Left renal pelvis (tissue), 4 donors: Measurements from ENCODE around the gene LRRC8A. TPM values are rescaled to one million over a fixed set of nuclear protein-coding genes. Genes with fewer than 3 reads are reported as not detected.
"Not testable (repeated sequence)": the region's sequence is repeated elsewhere in the genome, so short reads cannot be mapped to it uniquely, and the experiment has no call there.

ENCODE experiments used
- DNase-seq, 4 donors: peaks; one replicate each; pipeline ENCODE4 v3.0.0-alpha.2; 2013; ENCODE audit warnings: low read depth in 4 of 4, low spot score in 3 of 4
- polyA plus RNA-seq, 4 donors: library from polyadenylated mRNA; unstranded; fragments of 120-200 nt; gene quantifications; one replicate each; pipeline ENCODE4 v1.2.1, GENCODE V29; 2013; ENCODE audit not compliant: insufficient read length in 4 of 4

The LRRC8A gene
- polyA plus RNA-seq, 4 donors = 24.1 to 30.7 (median 27.3) TPM

DNA sequence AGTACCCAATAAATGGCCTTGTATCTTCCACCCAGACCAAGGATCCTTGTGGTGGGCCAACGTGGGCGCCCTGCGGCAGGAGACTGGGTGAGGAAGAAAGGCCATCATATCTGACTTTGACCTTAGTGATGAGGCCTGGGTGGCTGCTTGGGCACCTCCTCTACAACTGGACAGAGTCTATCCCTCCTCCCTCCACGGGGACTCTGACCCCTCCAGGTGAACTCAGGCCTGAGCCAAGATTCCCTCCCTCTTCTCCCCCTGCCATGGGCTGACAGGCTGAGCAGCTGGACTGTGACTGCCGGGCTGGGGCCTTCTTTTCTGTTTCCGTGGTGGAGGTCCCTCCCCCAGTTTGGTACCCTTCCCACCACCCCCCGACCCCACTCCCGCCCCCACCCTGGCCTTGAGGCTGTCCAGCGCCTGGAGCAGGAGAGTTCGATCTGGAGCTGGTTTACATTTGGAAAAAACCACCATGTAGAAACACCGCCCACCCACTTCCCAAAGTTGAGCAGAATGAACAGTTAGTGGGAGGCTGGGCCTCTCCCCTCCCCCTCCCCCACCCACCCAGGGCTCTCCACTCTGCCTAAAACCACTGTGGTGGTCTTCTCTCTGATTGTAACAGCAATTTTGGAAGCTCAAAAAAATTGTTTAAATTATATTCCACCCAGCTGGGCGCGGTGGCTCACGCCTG lies 37.6 kb downstream of the LRRC8A start:
- no peak for DNase-seq

DNA sequence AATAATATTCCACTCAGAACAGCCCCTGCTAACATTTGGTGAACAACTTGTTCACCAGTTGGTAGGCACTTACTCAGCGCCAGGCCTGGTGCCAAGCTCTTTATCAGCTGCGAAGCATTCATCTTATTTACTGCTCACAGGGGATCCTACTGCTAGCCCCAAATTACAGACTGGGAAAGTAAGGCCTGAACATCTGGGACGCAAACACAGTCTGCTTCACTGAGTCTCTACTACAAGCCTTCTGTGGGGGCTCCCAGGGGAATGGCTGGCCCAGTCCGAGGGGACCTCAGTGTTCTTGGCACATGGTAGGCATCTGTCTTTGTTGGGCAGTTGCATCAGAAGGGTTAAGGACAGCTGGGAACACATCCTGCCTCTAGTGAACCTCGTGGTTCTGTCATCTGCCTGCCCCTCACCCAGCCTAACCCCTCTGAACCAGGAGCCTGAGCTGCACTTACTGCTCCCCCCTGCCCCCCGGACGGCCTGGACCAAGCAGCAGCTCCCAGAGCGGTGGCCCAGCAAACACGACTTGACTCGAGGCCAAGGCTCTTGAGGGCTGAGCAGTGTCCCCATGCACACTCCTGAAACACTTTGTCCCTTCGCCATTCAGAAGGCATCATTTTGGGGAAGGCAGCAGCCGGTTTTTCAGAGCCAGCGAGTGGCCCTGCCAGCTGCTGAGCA lies 38.6 kb downstream of the LRRC8A start, which contains the start of gene PHYHD1:
PHYHD1 (plus strand) TSS at position 602 of the 678 bp plus-strand sequence. CDS start 1,342 bp downstream, outside the sequence.
- no peak for DNase-seq

DNA sequence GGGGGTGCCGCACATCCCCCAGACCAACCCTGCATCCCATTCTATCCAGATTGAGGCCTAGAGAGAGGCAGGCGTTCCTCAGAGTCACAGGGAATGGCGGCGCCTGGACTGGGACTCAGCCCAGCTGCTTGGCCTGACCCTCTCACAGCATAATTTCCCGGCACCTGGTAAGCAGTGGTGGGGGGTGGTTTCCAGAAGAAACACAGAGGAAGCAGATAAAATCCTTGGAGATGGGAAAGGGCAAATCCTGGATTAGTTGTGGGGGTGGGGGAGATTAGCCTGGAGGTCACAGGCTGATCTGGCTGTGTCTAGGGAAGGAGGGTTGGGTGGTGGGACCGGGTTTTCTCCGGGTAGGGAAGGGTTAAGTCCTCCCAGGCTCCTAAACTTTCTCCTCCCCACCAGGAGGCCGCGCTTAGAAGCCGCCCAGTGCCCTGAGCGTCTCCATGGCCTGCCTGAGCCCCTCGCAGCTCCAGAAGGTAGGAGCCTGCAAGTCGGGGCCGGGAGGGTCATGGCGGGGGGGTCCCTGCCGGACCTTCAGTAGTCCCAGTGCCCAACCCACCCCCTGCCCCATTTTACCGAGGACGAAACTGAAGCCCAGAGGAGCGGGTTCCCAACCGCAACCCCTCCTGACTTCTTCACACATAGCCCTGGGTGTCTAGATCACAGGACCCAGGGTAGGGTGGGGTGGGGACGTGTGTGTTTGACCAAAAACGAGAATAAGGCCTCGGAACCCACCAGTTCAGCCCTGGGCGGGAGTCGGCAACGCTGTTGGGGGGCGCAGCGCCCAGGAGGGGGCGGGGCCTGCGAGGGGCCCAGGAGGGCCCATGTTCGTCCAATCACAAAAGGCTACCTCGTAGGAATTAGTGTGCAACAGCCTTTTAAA lies 40.2 kb downstream of the LRRC8A start:
- peak; percentile 52 to 75 (median 70) for DNase-seq

DNA sequence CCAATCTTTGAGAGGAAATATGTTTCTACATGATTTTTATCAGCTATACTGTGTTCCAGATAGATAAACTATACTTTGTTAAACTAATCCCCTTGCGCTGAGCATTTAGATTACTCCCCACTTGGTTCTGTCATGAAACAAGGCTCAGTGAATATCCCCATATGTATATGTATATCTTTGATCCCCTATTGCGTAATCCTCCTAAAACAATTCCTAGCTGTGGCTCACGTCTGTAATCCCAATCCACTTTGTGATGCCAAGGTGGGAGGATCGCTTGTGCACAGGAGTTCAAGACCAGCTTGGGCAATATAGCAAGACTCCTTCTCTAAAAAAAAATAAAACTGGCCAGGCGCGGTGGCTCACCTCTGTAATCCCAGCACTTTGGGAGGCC lies 41.6 kb downstream of the LRRC8A start:
- DNase-seq = no peak

DNA sequence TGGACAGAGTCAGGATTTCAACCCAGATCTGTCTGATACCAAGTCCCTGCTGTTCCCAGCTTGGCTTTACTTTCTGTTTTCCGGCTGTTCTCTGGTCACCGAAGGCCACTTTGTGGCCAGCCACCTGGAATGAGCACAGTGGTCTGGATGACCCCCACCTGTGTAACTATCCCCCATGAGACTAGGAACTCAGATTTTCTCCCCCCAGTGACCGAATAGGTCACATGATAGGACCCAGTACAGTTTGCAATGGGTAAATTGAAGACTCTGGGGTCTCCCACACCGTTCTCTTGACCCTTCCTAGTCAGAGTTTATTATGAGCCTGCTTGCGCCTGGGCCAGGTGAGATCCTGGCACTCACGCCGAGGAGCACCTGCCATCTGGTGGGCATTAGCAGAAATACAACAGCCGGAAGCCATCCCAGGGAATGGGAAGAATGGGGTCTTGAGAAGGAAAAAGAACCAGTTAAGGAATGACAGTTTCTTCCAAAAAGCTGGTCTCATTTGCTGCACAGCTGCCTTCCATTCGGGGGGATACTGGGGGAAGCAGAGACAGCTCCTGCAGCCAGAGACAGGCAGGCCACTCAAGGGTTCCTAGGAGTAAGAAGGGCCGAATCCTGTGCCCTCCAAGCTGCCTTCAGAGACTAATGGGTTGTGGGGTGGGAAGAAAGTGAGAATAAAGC lies 45.9 kb downstream of the LRRC8A start:
- DNase-seq = no peak

DNA sequence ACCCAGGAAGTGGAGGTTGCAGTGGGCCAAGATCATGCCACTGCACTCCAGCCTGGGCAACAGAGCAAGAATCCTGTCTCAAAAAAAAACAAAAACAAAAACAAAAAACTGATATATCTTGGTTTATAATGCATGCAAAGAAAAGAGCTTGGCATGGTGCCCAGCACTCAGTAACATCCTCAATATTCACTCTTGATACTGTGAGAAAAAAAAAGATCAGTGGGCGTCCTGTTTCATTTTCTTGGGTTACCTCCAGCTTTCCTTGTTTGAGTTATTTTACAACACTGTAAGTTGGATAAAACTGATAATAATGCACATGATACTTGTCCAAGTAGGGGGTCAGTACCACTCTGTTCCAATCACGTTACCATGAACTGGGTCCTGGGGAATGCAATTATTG lies 46.7 kb downstream of the LRRC8A start:
- no peak for DNase-seq

DNA sequence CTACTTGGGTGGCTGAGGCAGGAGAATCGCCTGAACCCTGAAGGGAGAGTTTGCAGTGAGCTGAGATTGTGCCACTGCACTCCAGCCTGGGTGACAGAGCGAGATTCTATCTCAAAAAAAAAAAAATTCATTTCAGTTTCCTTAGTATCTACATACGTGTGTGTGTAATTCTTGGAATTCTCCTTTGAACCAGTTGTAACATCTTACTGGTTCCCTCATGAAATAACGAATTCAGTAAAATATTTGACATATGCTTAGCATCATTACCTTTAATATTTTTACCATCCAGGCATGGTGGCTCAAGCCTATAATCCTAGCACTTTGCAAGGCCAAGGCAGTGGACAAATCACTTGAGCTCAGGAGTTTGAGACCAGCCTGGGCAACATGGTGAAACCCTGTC lies 47.6 kb downstream of the LRRC8A start:
- no peak for DNase-seq

DNA sequence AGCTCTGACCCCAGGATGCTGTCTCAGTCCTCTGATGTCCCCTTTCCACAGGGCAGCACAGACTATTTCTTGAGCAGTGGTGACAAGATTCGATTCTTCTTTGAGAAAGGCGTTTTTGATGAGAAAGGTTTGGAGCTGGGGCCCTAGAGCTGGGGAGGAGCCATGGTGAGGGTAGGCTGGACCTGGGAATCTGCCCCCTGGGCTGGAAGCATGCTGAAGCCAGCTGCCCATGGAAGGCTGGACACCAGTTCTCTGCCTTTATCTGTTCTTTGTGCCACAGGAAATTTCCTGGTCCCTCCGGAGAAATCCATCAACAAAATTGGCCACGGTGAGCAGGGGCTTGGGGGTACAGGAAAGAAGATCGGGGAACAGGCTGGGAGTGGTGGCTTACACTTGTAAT lies 51.8 kb downstream of the LRRC8A start:
- DNase-seq = no peak

DNA sequence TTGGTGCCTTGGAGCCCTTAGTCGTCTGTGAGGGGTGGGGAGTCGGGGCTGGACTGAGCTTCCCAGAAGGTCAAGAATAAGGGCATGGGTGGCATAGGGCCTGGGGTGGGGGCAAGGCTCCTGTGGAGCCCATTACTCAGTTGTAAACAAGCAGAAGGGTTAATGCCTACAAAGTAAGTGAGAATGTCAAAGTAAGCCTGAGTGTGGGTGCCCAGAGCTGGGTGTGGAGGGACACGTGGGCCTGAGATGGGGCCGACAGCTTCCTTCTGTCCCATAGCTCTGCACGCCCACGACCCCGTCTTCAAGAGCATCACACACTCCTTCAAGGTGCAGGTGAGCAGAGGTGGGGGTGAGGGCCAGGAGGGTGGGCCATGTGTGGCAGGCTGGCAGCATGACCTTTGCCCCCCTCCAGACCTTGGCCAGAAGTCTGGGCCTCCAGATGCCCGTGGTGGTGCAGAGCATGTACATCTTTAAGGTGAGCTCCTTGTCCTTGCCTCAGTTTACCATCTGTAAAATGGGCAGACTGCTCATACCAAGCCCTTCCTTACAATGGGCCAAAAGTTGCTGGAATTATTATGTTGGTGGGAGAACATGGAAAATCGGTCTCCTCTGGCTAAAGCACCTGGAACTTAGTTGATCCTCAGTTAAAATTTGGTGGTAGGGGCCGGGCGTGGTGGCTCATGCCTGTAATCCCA lies 54.4 kb downstream of the LRRC8A start:
- no peak for DNase-seq

DNA sequence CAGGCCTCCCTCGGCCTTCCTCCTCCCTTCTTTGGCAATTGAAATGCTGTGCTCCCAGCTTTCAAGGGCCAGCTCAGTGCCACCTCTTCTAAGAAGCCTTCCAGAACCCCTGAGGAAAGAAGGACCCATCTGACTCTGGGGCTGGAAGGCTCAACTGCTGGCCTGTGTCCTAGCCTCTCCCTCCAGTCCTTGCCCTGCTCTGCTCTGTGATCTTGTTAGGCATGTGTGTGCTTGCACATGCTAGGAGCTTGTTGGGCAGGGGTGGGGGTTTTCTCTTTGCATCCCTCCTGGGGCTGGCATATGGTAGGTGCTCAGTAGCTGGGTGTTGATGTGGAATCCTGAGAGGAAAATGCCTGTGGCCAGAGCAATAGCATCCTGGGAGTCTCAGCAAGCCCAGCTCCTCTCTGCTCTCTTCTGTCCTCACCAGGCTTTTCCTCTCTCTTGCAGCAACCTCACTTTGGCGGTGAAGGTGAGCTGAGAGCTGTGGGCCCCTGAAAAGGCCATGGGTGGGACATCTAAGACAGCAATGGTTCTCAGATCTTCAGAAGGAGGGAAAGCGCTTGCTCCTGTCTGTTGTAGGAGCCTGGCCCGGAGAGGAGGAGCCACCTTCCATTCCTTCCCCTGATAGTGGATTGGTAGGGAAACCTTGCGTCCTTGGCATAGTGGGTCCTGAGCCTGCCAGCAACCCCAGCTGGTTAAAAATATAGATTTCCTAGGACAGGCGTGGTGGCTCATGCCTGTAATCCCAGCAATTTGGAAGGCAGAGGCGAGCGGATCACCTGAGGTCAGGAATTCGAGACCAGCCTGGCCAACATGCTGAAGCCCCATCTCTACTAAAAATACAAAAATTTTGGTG lies 55.6 kb downstream of the LRRC8A start:
- no peak for DNase-seq

DNA sequence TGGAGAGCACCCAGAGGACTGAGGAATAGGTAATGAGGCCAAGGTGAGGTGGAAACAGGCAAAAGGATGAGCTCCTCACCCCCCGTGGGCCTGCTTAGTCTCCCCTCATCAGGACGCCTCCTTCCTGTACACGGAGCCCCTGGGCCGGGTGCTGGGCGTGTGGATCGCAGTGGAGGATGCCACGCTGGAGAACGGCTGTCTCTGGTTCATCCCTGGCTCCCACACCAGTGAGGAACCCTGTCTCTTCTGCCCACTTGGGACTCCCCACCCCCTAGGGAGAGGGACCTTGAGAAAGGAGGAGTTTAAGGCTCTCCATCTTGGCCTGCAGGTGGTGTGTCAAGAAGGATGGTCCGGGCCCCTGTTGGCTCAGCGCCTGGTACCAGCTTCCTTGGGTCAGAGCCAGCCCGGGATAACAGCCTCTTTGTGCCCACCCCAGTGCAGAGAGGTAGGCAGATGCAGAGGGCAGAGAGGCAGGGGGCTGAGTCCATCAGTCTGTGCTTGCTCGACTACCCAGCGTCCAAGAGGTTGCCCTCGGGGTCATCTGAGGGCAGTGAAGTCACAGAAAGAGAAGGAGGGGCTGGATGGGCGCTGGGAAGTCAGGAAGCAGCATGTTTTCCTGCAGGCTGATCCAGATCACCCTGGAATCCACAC lies 58.5 kb downstream of the LRRC8A start:
- DNase-seq = no peak

DNA sequence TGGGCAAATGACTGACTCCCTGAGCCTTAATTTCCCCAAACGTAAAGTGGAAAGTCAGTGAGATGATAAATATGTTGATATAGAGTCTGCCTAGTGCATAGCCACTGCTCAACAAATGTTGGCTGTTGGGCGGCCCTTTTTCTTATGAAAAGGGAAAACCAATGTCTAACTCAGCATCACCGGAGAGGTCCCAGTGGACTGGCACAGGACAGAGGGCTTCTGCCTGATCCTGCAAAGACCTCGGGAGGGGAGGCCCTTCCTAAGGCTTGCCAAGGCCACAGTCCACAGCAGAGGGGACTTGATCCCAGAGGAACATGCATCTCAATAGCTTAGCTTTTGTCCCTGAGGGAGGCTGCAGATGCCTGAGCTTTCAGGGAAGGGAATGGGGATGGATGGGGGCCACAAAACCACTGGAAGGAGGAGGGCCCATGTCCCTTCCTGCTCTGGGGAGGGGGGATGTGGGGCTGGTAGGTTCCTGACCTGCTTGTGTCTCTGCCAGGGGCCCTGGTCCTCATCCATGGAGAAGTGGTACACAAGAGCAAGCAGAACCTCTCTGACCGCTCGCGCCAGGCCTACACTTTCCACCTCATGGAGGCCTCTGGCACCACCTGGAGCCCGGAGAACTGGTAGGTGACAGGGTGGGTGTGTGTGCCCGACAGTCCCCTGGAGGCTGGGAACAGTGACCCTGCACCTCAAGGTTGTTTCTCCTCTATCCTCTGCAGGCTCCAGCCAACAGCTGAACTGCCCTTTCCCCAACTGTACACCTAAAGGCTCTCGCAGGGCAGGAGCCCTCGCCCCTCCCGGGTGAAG lies 59.2 kb downstream of the LRRC8A start:
- DNase-seq = no peak

DNA sequence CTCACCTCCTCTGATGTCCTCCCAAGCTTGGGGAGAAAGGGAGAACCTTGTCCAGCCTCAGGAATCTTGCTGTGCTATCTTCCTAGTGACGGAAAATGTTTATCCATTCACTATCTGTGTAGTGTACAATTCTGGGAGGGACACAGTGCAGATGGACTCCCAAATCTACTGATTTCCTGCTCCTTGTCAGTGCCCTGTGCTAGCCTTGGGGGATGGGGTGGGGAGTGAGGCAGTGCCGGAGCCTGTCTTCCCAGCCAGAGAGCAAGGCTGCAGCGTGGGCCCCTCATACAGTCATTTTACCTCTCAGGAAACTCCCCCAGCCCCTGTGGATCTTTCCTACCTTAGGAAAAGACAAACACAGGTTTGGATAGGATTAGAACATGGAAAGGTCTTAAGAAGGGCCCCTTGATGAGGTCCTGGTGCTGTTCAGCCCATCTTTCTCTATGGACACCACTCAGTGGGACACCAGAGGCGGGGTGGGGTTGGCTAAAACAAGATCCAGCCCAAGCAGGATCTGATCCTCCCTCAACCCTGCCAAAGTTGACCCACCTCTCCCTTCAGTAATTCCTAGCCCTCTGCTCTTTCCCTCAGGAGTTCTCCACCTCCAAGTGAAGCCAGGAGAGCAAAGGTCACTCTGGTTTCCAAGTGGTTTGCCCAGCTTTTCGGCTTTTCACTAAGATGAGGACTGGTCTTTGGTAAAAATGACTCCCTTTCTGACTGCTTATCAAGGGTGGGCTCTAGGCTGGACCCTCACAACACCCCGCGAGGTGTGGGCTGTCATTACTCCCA lies 62.1 kb downstream of the LRRC8A start:
- no peak for DNase-seq

DNA sequence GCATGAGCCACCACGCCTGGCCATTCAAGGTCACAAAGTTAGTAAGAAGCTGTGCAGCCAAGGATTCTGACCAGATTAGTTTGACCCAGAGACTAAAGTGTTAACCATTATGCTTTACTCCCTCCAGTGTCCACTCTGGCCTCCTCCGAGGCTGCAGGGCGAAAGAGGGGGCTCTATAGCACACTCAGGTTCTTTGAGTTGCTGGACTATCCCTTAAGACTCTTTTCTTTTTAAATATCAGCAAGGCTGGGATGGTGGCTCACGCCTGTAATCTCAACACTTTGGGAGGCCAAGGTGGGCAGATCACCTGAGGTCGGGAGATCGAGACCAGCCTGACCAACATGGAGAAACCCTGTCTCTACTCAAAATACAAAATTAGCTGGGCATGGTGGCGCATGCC lies 63.0 kb downstream of the LRRC8A start:
- not testable (repeated sequence) for DNase-seq

DNA sequence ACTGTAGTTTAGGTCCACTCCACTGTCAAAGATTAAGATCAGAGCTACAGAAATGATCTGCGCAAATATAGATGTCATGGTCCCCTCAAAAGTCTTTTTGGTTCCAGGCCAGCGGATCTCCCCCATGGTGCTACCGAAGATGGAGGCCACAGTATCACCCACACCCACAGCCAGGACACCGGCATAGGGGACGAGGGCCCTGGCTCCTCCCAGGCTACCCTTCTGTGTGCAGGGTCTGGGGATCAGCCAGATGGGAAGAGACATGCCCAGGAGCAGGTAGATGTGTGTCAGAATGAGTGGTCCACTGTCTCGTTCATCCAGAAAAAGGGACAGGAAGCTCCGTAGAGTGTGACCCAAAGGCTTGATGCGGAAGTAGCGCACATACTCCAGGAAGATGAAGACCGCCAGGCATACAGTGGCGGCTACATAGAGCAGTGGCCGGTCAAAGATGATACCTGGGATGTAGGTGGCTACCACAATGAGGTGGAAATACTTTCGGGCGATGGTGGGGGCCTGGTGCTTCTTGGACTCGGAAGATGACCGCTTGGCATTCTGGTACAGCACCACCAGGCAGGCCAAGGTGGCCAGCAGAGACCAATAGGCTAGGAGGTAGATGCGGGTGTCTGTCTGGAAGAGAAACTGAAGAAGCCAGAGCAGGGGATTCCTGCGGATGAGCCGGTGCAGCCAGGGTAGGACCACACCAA lies 64.0 kb downstream of the LRRC8A start:
- no peak for DNase-seq

DNA sequence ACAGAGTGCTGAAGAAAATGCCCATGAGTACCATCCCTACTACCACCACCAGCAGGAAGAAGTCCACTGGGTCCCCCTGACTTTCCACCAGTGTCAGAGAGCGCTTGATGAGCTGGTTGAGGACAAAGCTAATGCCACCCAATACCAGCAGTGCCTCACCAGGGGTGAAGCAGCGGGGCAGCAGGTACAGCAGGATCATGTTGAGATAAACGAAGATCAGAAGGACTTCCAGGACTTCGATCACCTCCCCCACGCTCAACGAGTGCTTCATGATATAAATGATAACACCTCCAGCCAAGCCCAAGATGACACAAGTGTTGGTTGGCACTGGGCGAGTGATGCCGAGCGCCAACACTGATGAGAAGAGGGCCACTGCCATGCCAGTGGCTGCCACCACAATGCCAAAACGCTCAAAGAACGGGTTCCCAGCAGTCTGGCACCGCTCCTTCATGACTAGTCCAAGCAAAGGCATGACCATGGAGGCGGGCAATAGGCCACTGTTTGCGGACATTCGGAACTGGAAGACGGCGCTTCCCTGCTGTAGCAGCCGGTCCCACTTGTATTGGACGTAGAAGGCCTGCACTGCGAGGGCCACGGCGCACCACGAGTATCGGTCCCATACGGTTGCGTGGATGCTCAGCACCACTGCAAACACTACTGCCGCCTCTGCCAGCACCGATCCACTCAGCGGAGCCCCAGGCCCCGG lies 64.8 kb downstream of the LRRC8A start:
- DNase-seq = no peak
